DMS 273 (cell line): Measurements from ENCODE around the gene WDR7.

ENCODE experiments used
- DNase-seq: peaks from one replicate; lab custom pipeline; 2025; ENCODE audit not compliant: unreplicated experiment; lab: John Stamatoyannopoulos, UW

Gene WDR7

DNA sequence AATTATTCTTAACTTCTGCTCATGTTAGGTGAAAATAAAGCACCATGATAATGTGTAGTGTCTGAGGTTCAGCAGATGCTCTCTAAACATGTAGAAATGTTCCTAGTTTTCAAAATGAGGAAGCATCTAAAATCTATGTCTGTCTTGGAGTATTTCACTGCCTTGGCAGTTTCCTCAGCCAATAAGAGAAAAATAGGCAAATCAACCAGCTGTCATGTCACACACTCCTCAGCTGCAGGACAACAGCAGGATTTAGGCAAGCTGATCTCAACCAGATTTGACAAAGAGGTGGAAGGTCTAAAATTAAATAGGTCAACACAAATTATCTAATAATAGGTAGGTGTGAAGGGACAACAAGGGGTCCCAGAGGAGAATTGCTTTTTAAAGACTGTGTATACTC is 331.6 kb downstream of the WDR7 start:
- peak; percentile 25 for DNase-seq

DNA sequence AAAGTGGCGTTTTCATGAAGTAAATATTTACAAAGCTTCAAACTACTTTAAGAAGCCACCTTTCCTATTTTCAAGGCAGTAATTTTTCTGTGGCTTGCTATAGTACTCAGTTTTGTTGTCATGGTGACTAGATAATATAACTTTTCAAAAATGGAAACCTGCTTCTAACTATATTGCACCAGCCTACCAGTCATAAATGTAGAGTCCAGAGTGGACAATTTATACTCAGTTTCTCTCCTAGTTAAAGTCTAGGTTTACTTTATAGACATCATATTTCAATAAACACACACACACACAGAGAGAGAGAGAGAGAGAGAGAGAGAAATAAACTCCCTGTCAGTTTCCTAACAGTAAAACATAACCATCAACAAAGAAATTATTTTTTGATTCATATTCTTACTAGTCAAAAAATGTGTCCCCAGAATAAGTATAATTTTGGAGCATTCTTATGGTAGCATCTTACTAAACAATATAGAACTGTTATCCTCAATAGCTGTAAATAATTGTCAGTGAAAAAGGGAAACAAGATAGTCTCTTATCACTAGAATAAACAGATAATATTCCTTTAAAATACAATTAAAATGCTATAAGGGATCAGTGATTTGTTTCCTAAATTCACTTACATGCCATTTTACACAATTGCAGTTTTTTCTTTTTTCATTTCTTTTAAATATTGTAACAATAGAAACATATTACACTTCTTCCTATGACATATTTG is 332.3 kb downstream of the WDR7 start:
- DNase-seq: no peak

DNA sequence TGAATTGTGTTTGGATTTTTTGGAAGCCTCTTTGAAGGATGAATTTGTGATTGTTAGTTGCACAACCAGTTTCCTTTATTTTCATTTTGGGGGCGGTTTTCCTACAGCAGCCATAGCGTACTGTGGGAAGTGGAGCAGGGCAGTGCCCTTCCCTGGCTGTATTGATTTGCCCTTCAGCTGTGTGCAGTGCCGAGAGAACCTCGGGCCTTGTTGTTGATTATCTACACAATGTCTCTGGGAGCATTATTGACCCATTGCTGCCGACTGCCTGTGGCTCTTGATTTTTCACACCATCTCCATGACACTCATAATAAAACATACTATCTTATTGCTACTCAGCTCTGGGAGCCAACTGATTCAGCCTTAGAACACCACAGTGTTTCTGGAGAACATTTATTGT is 333.6 kb downstream of the WDR7 start:
- DNase-seq: no peak

DNA sequence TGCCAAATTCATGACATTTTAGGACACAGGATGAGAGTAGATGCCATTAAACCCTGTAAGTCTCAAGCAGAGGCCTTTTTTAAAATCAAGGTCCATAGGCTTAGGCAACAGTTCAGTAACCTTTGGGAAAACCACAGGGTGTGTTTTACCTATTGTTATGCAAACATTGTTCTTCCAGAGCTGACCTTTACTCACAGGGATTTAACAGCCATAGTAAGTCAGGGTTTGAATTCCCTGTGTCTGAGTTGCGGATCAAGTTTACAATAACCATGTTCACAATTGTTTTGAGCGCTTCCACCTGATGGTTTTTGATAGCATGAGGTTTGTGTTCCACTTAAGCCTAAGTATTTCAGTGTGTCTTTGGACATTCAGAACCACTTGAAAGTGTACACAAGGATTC is 335.7 kb downstream of the WDR7 start:
- DNase-seq: no peak

DNA sequence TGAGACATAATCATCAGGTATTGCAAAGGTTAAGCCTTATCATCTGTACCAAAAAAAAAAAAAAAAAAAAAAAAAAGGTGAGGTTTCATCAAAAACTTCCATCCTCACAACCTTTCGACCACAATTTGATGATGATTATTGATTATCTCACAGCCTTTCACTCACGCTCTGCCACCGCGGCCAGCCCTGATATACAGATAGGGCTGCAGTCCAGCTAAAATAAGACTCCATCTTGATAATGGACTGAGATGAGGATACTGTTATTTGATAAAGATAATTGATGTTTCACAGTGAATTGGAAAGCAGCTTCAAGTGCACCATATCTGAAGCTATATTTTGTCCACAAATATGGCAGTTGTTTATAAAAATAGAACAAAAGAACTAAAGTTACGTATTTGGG is 336.1 kb downstream of the WDR7 start:
- DNase-seq: no peak

GRCh38 chr18:56988022-56988421 is 336.9 kb downstream of the WDR7 start:
- DNase-seq: no peak

DNA sequence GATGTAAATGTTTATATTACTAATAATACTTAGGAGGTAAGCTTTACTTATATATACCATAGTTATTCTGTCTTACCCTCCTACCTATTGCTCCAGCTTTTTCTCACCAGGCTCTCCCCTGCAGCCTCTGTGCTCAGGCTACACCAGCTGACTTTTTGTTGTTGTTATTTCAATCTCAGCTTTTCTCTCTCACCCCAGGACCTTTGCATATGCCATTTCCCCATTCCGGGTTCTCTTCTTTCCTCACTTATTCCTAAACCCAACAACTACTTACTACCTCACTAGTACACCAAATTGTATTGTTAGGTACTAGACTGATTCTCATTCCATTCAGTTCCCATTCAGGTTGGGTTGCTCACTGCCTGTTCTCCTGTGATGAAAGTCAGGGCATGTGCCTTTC is 339.5 kb downstream of the WDR7 start:
- DNase-seq: no peak

DNA sequence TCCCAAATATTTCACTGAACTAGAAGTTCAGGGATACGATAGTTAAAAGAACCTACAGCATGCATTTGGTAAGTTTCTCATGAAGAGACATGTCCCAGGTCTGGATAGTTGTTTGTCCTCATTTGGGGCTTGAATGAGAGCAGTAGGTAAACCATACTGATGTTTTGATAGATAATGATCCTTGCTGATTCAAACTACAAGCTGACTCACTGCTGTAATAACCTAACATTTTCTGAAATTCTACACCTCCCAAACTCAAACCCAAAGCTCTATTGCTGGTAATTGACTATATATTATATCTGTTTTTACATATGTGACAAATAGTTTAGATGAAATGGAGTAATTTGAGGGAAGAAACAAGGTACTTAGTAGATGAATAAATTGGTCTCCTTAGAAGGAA is 341.6 kb downstream of the WDR7 start:
- DNase-seq: peak; percentile 5

- DNase-seq: peak; percentile 4
Observed at GRCh38 chr18:56995579-56996188, 344.5 kb downstream of the WDR7 start.

- DNase-seq: no peak
Observed at GRCh38 chr18:56997200-56997599, 346.0 kb downstream of the WDR7 start.

GRCh38 chr18:56999823-57000222 is 348.7 kb downstream of the WDR7 start:
- no peak for DNase-seq

- peak; percentile 33 for DNase-seq
Observed at GRCh38 chr18:57002627-57003026, 351.5 kb downstream of the WDR7 start.

- DNase-seq: no peak
Observed at GRCh38 chr18:57003342-57003741, 352.2 kb downstream of the WDR7 start.

- no peak for DNase-seq
Observed at GRCh38 chr18:57004366-57005121, 353.4 kb downstream of the WDR7 start.

DNA sequence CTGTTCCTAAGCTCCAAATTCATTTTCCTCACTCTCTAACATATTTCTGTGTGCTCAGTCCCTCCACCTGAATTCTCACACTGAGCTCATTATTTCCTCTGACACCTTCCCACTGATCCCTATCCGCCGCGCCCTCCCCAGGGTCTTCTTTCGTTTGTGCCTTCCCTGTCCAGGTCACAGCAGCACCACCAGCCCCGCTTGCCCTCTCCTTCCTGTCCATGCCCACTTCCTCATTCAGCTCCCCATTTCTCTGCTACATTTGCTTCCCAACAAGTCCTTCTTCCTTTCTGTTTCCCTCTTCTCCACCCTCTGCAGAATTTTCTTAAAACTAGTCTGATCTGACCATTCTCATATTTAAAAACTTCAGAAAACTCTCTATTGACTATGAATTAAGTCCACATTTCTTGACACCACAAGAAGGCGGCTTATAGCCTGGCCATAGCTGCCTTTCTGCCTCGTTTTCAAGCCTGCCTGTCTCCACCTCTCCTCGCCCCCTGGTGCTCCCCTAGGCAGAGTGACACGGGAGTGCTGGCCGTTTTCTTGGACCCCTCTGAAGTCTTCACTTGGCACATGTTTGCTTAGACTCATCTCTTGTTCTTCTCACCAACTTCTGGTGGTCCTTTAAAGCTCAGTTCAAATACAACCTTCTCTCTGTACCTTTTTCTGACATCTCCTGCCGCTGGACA is 357.0 kb downstream of the WDR7 start:
- no peak for DNase-seq

DNA sequence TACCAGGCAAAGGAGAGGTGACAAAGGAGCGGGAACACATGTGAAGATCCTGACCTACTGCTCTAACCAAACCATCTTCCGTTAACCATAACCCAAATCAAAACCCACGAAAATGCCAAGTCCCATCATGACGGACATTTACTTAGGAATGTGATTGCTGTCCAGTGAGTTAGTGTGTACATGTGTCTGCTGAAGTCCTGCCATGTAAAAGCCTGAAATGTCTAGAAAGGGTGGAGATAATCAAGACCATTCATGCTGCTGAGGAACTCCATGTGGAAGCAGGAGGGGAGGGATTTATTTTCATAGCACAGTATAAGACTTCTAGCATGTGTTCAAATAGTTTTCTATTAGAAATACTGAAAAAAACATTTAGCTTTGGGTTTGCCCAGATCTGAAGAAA is 358.7 kb downstream of the WDR7 start:
- DNase-seq: no peak

DNA sequence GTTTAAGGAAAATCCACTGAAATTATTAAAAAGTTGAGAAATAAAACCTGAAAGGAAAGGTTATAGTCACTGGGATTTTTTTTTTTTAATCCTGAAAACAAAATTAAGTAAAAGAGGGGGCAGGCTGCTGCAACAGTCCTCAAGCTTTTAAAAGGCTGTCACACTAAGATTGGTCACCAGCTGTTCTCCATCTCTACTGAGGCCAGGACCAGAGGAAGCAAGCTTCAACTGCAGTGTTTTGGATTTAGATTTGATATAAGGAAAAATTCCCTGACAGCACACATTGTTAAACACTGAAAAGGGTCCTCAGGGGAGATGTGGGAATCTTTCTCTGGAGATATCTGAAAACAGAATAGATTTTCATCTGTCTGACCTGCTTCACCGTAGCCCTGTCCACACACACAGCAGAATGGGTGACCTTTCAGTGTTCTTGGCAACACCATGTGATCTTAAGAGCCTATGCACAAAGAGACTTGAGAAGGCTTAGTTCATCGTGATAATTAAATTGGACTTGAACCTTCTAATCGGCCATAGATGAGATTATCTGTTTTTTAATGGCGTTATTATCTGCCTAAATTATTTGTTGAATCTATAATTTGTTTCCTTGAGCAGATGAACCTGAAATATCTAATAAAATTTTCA is 363.7 kb downstream of the WDR7 start:
- DNase-seq: no peak

DNA sequence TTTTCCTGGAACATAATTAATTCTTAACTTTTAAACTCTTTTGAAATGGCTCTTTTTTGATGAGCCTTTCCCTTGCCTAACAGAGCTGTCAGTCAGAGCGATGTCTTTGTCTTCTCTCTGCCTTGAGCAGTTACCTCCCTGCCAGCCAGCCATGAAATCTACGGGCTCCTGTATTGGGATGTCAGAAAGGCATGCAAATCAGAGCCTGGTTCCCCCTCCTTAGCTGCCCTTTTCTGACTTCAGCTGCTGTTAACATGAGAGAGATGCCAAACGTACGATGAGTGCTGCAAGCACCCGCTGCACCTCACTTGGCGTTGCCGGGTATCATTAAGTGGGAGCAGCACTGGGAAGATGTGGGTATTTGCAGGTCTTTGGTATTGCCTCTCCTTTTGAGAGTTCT is 364.3 kb downstream of the WDR7 start:
- DNase-seq: no peak

- no peak for DNase-seq
Observed at GRCh38 chr18:57018845-57019244, 367.7 kb downstream of the WDR7 start.

GRCh38 chr18:57022716-57023115 is 371.6 kb downstream of the WDR7 start:
- DNase-seq: no peak

- no peak for DNase-seq
Observed at GRCh38 chr18:57023275-57023882, 372.2 kb downstream of the WDR7 start.
